Tibial artery (tissue), 4 donors: ENCODE data around the gene PLA2G4A.

Experiments
- DNase-seq, 2 donors: peaks; one replicate each; pipeline ENCODE4 v3.0.0-alpha.2; 2019
- H3K27ac ChIP-seq, 2 donors: fragments of 200-600 bp; sonication (generic) in 1 of 2; 1 replicate in 1 of 2; 2 replicates in 1 of 2; pipeline ENCODE4 v1.5.1; 2018 to 2019; ENCODE audit warnings: mild to moderate bottlenecking in 1 of 2
- H3K27me3 ChIP-seq, 2 donors: fragments of 200-600 bp; sonication (generic) in 1 of 2; one replicate each; pipeline versions ENCODE4 v1.5.1 to v1.6.0; 2016 to 2019
- H3K36me3 ChIP-seq, 3 donors: fragments of 200-600 bp; sonication (generic) in 2 of 3; one replicate each; pipeline ENCODE4 v1.5.1; 2016 to 2019; ENCODE audit warnings: mild to moderate bottlenecking in 2 of 3
- H3K4me1 ChIP-seq, 4 donors: fragments of 200-600 bp; sonication (generic) in 2 of 4; 1 replicate in 3 of 4; 2 replicates in 1 of 4; pipeline ENCODE4 v1.5.1; 2016 to 2019
- H3K4me3 ChIP-seq, 2 donors: fragments of 200-600 bp; sonication (generic) in 1 of 2; 1 replicate in 1 of 2; 2 replicates in 1 of 2; pipeline ENCODE4 v1.5.1; 2018 to 2019; ENCODE audit warnings: mild to moderate bottlenecking in 2 of 2
- H3K9me3 ChIP-seq, 3 donors: fragments of 200-600 bp; sonication (generic) in 1 of 3; one replicate each; pipeline ENCODE4 v1.5.1; 2016 to 2019
- CTCF ChIP-seq, 2 experiments: fragments of 200-600 bp in 1 of 2; fragments of 450-650 bp in 1 of 2; IDR thresholded peaks; one replicate each; pipeline ENCODE4 v1.5.1; 2017 to 2019; ENCODE audit warnings: antibody characterized with exemption in 2 of 2, mild to moderate bottlenecking in 1 of 2, moderate library complexity in 1 of 2
- intact Hi-C: fragments of 100-400 bp; cut with DNase I; formaldehyde crosslinking; loops from one replicate; pipeline ENCODE4 v1.15.0; 2023; ENCODE audit warnings: low total_unique reads

PLA2G4A gene

GRCh38 chr1:186831168-186831567 lies 2.4 kb downstream of the PLA2G4A start:
- intact Hi-C loops, result no loop called here
- TF ChIP-seq CTCF (IDR thresholded peaks at IDR 0.05), result no peak

DNA sequence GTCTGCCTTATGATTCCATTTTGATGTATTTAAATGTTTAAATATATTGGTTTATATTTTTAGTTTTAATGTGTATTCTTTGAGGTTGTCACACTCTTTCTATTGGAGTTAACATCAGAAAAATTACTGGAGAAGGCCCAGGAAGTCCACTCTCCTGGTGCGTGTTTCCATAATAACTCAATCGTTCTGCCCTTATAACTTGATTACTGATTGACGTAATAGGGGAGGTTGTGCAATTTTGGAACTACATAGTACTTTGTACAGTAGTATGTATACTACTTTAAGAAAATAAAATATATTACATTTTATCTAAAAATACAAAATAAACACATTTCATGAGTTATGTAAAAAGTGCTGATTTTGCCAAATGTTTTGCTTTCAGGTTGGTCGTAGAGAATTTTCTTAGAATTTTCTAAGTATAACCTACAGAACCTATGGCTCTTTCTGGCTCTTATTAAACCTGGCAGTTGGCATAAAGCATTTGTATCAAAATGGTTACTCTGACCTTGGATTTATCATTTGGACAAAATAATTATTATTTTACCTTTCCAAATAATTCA lies 5.7 kb downstream of the PLA2G4A start:
- H3K27me3 ChIP-seq, result no peaks in the 10 kb centered on the region
- H3K36me3 ChIP-seq, result no peaks in the 10 kb centered on the region
- H3K9me3 ChIP-seq, result no peaks in the 10 kb centered on the region
- H3K4me3 ChIP-seq, result no peak overlapping the region
- TF ChIP-seq CTCF (IDR thresholded peaks at IDR 0.05), result no peak
- H3K4me1 ChIP-seq, result peaks cover 0 to 4% (median 0%) of the 10 kb centered on the region in 4 donors
- no peak overlapping the region for H3K27ac ChIP-seq
- no peak for DNase-seq
- intact Hi-C loops, result no loop called here

More at GRCh38 chr1:186831168-186831567, 2.4 kb downstream of the PLA2G4A start:
- no peak overlapping the region for H3K27ac ChIP-seq
- no peaks in the 10 kb centered on the region for H3K36me3 ChIP-seq
- H3K4me1 ChIP-seq, result peaks cover 0 to 9% (median 0%) of the 10 kb centered on the region in 4 donors
- H3K9me3 ChIP-seq, result no peaks in the 10 kb centered on the region
- no peak for DNase-seq
- H3K27me3 ChIP-seq, result no peaks in the 10 kb centered on the region
- H3K4me3 ChIP-seq, result no peak overlapping the region

- no peaks in the 10 kb centered on the region for H3K27me3 ChIP-seq
- no peaks in the 10 kb centered on the region for H3K4me1 ChIP-seq
- H3K27ac ChIP-seq, result no peak overlapping the region
- DNase-seq, result no peak
- intact Hi-C loops, result no loop called here
- TF ChIP-seq CTCF (IDR thresholded peaks at IDR 0.05), result no peak
- no peaks in the 10 kb centered on the region for H3K36me3 ChIP-seq
- no peaks in the 10 kb centered on the region for H3K9me3 ChIP-seq
- no peak overlapping the region for H3K4me3 ChIP-seq
Observed at GRCh38 chr1:186835448-186835847, 6.7 kb downstream of the PLA2G4A start.

DNA sequence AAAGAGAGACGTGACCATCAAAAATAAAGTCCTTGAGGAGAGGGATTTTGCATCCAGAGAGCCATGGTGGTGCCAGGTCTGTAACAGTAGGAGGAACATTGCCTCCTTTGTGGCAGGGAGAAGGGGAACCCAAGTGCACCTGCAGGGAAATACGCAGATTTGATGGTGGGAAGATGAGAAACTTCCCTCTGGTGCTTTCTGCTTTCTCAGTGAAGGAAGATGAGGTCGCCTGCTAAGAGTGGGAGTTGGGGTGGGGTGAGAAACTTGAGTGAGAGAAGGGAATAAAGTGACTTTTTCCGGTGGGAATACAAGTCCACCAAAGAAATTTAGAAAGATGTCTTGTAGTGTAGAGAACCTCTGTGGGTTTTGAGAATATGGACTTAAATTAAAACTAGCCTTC lies 9.1 kb downstream of the PLA2G4A start:
- Histone ChIP-seq H3K27me3 (no peaks in the 10 kb centered on the region), H3K36me3 (no peaks in the 10 kb centered on the region), H3K4me1 (peaks cover 0 to 5% (median 0%) of the 10 kb centered on the region in 4 donors), H3K27ac (no peak overlapping the region), H3K9me3 (no peaks in the 10 kb centered on the region), H3K4me3 (no peak overlapping the region)
- intact Hi-C loops, result no loop called here
- TF ChIP-seq CTCF (IDR thresholded peaks at IDR 0.05), result no peak
- no peak for DNase-seq

DNA sequence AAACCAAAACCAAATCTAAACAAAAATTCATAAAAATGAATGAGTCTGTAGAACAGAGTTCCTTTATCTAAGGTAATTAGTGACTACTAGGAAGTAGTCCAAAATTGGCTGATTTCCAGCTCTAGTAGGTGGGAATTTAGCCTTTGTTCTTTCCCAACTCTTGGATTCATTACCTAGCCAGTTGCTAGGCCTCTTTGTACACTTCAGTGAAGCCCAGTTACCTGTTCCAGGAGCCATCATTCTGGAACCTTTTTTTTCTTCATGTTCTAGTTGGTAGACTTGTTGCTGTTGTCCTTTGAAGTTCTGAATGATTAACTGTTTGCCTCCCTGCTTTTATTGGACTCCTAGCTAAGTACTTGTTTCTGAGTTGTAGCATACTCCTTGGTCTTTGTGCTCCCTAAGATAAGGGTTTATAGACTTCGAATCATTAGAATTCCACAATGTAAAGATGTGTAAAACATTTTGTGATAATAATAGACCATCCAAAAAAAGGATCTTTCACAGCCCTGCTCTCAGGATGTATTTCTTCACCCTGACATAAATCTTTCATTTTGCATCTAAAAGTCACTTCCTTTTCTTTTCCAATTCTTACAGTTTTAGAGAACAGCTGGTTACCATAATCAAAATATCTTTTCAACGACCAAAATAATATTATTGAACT lies 9.8 kb downstream of the PLA2G4A start:
- no peak for DNase-seq
- no peaks in the 10 kb centered on the region for H3K36me3 ChIP-seq
- no peaks in the 10 kb centered on the region for H3K27me3 ChIP-seq
- no peak for TF ChIP-seq CTCF (IDR thresholded peaks at IDR 0.05)
- intact Hi-C loops, result no loop called here
- H3K27ac ChIP-seq, result peak overlapping the region in 1 of 2 donors; percentile 12
- peaks cover 0 to 5% (median 0%) of the 10 kb centered on the region in 4 donors for H3K4me1 ChIP-seq
- H3K9me3 ChIP-seq, result no peaks in the 10 kb centered on the region
- H3K4me3 ChIP-seq, result no peak overlapping the region
